HG02610 (cell line): Measurements from ENCODE around the gene TRMU.

ENCODE experiments used
- ATAC-seq: cut with Tn5 transposase; IDR thresholded peaks from one replicate; pipeline ENCODE4 v1.9.1; 2021; ENCODE audit warnings: mild to moderate bottlenecking, moderate library complexity; ENCODE audit not compliant: unreplicated experiment

Gene TRMU

GRCh38 chr22:46368871-46369715, 33.6 kb downstream of the TRMU start:
- no peak for ATAC-seq

GRCh38 chr22:46369716-46370583, 34.4 kb downstream of the TRMU start:
- ATAC-seq: no peak

- no peak for ATAC-seq
Measured at GRCh38 chr22:46370584-46371291, 35.2 kb downstream of the TRMU start.

- ATAC-seq: no peak
Measured at GRCh38 chr22:46371623-46372226, 36.2 kb downstream of the TRMU start.

- no peak for ATAC-seq
Measured at GRCh38 chr22:46372686-46373085, 37.2 kb downstream of the TRMU start.

- ATAC-seq: no peak
Measured at GRCh38 chr22:46373159-46373558, 37.6 kb downstream of the TRMU start.

GRCh38 chr22:46373921-46374662, 38.6 kb downstream of the TRMU start:
- ATAC-seq: no peak

GRCh38 chr22:46374663-46375474, 39.4 kb downstream of the TRMU start:
- no peak for ATAC-seq

- ATAC-seq: no peak
Measured at GRCh38 chr22:46376111-46376510, 40.6 kb downstream of the TRMU start.

GRCh38 chr22:46376908-46377524, 41.5 kb downstream of the TRMU start:
- no peak for ATAC-seq

GRCh38 chr22:46377525-46378425, 42.3 kb downstream of the TRMU start:
- no peak for ATAC-seq

GRCh38 chr22:46378426-46379065, 43.0 kb downstream of the TRMU start:
- ATAC-seq: no peak

- ATAC-seq: no peak
Measured at GRCh38 chr22:46379066-46379930, 43.8 kb downstream of the TRMU start.

GRCh38 chr22:46380069-46380468, 44.6 kb downstream of the TRMU start:
- ATAC-seq: no peak

- no peak for ATAC-seq
Measured at GRCh38 chr22:46380581-46380980, 45.1 kb downstream of the TRMU start.

GRCh38 chr22:46381142-46381541, 45.6 kb downstream of the TRMU start:
- ATAC-seq: no peak
